Muscle layer of colon (tissue), 2 donors: Measurements from ENCODE around the gene KRTAP1-4.
"Not testable (repeated sequence)": the region's sequence is repeated elsewhere in the genome, so short reads cannot be mapped to it uniquely, and the experiment has no call there.

Source experiments
- H3K27ac ChIP-seq: one replicate; pipeline ENCODE4 v1.7.0; 2013; ENCODE audit warnings: low read depth, mild to moderate bottlenecking, low read length, moderate library complexity
- H3K27me3 ChIP-seq, 2 donors: one replicate each; pipeline ENCODE4 v1.7.0; 2013; ENCODE audit warnings: low read length in 2 of 2, mild to moderate bottlenecking in 2 of 2; ENCODE audit not compliant: insufficient read depth in 2 of 2, control insufficient read depth in 1 of 2
- H3K36me3 ChIP-seq: one replicate; pipeline ENCODE4 v1.7.0; 2013; ENCODE audit warnings: mild to moderate bottlenecking, low read length; ENCODE audit not compliant: insufficient read depth
- H3K4me1 ChIP-seq: one replicate; pipeline ENCODE4 v1.7.0; 2013; ENCODE audit warnings: mild to moderate bottlenecking, low read length; ENCODE audit not compliant: insufficient read depth
- H3K4me3 ChIP-seq, 2 donors: one replicate each; pipeline ENCODE4 v1.7.0; 2013; ENCODE audit warnings: low read length in 2 of 2, low read depth in 1 of 2, mild to moderate bottlenecking in 1 of 2, moderate library complexity in 1 of 2
- H3K9ac ChIP-seq: one replicate; pipeline ENCODE4 v1.7.0; 2013; ENCODE audit warnings: low read length
- H3K9me3 ChIP-seq: one replicate; pipeline ENCODE4 v1.7.0; 2013; ENCODE audit warnings: mild to moderate bottlenecking, low read length
- donor health status: abdominal sarcoma.
- donor health status: Adenocarcinoma of cecum.

KRTAP1-4 gene

DNA sequence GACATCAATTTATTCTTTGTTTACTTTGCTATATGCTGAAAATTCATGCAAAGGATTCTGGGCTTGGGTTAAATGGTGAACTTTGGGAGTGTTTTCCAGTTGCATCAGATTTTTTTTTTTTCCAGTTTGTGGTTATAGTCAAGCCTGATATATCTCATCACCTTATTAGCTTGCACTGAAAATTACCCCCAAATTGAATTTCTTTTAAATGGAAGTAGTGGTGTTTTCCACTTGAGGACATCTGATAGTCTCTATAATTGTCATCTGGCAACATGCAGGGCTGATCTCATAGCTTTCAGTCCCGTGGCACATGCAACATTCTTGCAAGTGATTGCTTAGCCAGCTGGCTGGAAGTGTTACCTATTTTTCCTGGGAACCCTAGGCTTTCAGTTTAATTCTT lies 16.4 kb downstream of the KRTAP1-4 start:
- Histone ChIP-seq H3K4me3 (no peak overlapping the region), H3K9me3 (no peaks in the 10 kb centered on the region), H3K27ac (no peak overlapping the region)

DNA sequence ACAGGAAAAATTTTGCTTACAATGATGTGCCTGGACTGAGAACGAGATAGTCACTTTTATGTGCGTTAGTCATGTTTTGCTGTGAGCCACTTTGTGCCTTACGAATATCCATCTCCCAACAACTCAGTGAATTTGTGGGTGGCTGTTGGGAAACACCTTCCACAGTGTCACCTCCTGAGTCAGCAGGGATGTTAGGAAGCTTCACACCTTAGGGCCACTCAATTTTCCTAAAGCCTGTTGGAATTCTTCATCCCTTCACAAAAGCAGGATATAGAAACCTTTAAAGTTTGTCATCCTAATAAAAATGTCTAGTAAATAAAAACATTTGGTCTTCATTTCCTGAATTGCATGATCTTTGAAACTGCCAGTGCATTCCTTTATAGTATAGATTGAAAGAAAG lies 16.8 kb downstream of the KRTAP1-4 start:
- Histone ChIP-seq H3K4me3 (no peak overlapping the region), H3K27me3 (peaks cover 0 to 3% of the 10 kb centered on the region in 2 donors), H3K9me3 (no peaks in the 10 kb centered on the region)

More for the DNA sequence above, 16.4 kb downstream of the KRTAP1-4 start:
- Histone ChIP-seq H3K36me3 (no peaks in the 10 kb centered on the region), H3K9ac (no peak overlapping the region), H3K27me3 (peaks cover 0 to 3% of the 10 kb centered on the region in 2 donors), H3K4me1 (no peaks in the 10 kb centered on the region)

GRCh38 chr17:41012326-41013120 lies 17.5 kb downstream of the KRTAP1-4 start:
- no peak overlapping the region for H3K9ac ChIP-seq
- no peak overlapping the region for H3K4me3 ChIP-seq
- H3K27me3 ChIP-seq: peaks cover 0 to 3% of the 10 kb centered on the region in 2 donors
- no peaks in the 10 kb centered on the region for H3K9me3 ChIP-seq
- H3K27ac ChIP-seq: no peak overlapping the region
- no peaks in the 10 kb centered on the region for H3K4me1 ChIP-seq
- H3K36me3 ChIP-seq: no peaks in the 10 kb centered on the region

More for the DNA sequence above, 16.8 kb downstream of the KRTAP1-4 start:
- H3K27ac ChIP-seq: no peak overlapping the region
- no peaks in the 10 kb centered on the region for H3K4me1 ChIP-seq
- H3K36me3 ChIP-seq: no peaks in the 10 kb centered on the region
- no peak overlapping the region for H3K9ac ChIP-seq

- peaks cover 0 to 3% of the 10 kb centered on the region in 2 donors for H3K27me3 ChIP-seq
- no peaks in the 10 kb centered on the region for H3K36me3 ChIP-seq
- no peaks in the 10 kb centered on the region for H3K4me1 ChIP-seq
- H3K4me3 ChIP-seq: no peak overlapping the region
- H3K9ac ChIP-seq: no peak overlapping the region
- no peaks in the 10 kb centered on the region for H3K9me3 ChIP-seq
- H3K27ac ChIP-seq: no peak overlapping the region
These were observed 19.6 kb downstream of the KRTAP1-4 start for GRCh38 chr17:41010441-41010840.

GRCh38 chr17:41009936-41010335 lies 20.1 kb downstream of the KRTAP1-4 start:
- H3K36me3 ChIP-seq: no peaks in the 10 kb centered on the region
- no peaks in the 10 kb centered on the region for H3K4me1 ChIP-seq
- no peak overlapping the region for H3K27ac ChIP-seq
- no peak overlapping the region for H3K9ac ChIP-seq
- H3K4me3 ChIP-seq: no peak overlapping the region
- peaks cover 0 to 3% of the 10 kb centered on the region in 2 donors for H3K27me3 ChIP-seq
- no peaks in the 10 kb centered on the region for H3K9me3 ChIP-seq

DNA sequence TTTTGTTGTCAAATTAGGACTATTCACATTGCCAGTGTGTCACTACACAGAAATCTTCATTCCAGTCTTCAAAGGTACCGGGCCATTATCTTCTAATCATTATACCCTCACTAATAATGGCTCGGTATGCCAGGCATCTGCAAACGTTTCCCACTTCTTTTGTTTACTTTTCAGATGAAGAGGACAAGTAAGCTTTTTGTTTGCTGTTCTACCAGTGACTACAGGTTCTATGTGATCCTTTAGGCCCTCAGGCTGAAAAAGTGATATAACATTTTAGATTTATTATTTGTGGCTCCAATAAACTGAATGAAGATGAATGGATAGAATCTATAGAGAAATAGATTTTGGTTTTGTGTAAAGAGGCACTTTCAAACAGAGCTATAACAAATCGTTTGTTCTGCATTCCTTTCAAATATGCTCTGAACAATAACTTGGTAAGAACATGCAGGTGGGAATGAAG lies 20.7 kb downstream of the KRTAP1-4 start:
- no peaks in the 10 kb centered on the region for H3K27me3 ChIP-seq
- no peaks in the 10 kb centered on the region for H3K36me3 ChIP-seq
- no peak overlapping the region for H3K9ac ChIP-seq
- H3K4me1 ChIP-seq: no peaks in the 10 kb centered on the region
- no peak overlapping the region for H3K4me3 ChIP-seq
- H3K27ac ChIP-seq: no peak overlapping the region
- H3K9me3 ChIP-seq: no peaks in the 10 kb centered on the region

DNA sequence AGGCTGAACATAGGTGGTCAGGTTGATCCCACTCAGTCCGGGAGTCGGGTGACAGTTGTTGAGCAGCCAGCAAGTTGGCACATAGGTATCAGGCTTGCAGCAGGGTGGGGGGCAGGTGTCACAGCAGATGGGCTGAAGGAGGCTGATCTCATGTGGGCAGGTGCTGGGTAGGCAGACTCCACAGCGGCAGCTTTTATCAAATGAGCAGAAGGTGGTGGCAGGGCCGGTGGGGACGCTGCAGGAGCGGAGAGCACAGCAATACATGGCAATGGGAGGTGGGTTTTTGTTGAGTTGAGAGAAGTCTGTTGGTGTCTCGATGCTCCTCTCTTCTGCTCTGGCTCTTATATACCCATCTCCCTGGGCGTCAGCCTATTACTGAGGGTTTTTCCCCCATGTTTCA lies 21.2 kb downstream of the KRTAP1-4 start, which contains the start of gene KRTAP3-1:
Gene KRTAP3-1, minus strand, starts transcription at position 318 of the 400 bp plus-strand sequence. Its CDS starts 54 bp downstream, at position 264.
- Histone ChIP-seq H3K4me3 (no peak within 1 kb of the TSS), H3K27ac (no peak within 1 kb of the TSS), H3K9me3 (no peaks in the 10 kb centered on the region), H3K4me1 (no peaks in the 10 kb centered on the region), H3K9ac (no peak within 1 kb of the TSS), H3K36me3 (no peaks in the 10 kb centered on the region), H3K27me3 (no peaks in the 10 kb centered on the region)

DNA sequence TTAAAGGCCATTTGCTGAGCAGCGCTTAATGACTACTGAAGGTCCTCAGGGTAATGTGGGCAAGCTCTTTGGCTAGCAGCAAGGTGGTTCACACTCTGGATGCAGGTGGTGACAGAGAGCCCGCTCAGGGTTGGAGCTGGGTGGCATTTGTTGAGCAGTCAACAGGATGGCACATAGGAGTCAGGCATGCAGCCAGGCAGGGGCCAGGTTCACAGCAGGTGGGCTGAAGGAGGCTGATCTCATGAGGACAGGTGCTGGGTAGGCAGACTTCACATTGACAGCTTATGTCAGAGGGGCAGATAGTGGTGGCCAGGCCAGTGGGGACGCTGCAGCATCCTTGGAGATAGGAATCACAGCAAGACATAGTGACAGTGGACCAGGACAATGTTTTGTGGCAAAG lies 25.6 kb downstream of the KRTAP1-4 start:
- Histone ChIP-seq H3K4me1 (no peaks in the 10 kb centered on the region), H3K27ac (no peak overlapping the region), H3K9me3 (no peaks in the 10 kb centered on the region), H3K4me3 (no peak overlapping the region), H3K27me3 (no peaks in the 10 kb centered on the region), H3K36me3 (no peaks in the 10 kb centered on the region), H3K9ac (no peak overlapping the region)

DNA sequence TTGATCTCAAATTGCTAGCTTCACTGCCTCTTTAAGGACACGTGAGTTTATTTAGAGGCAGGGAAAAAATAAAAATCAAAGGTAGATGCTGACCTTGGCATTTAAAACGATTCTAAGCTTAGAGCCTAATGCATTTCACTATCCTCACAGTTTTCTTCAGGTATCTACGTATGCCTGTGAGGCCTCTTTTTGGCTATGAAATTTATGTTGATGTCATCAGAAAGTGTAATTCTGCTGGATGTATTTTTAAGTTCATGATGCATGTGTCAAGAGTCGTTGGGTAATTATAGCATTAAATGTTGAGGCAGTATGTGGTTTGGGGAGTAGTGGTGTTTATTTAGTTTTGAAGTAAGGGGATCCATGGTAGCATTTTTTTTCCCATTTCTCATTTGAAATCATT lies 26.1 kb downstream of the KRTAP1-4 start:
- no peak overlapping the region for H3K4me3 ChIP-seq
- no peak overlapping the region for H3K9ac ChIP-seq
- H3K27ac ChIP-seq: no peak overlapping the region
- H3K27me3 ChIP-seq: no peaks in the 10 kb centered on the region
- H3K4me1 ChIP-seq: no peaks in the 10 kb centered on the region
- H3K36me3 ChIP-seq: no peaks in the 10 kb centered on the region
- no peaks in the 10 kb centered on the region for H3K9me3 ChIP-seq

DNA sequence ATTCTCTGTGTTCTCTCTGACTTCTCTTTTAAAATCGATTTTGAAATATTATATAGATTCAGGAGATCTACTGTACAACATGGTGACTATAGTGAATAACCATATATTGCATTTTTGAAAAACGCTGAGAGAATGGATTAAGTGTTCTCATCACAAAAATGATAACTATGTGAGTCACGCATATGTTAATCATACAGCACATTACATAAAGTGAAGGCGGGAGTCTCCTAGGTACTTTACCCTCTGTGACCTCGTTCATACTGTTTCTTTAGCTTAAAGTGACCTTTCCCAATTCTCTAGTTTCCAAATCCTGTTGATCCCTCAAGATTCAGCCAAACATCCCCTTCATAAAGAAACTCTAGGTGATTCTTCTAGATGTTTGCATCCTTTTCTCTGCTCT lies 27.2 kb downstream of the KRTAP1-4 start:
- Histone ChIP-seq H3K9ac (no peak overlapping the region), H3K36me3 (no peaks in the 10 kb centered on the region), H3K9me3 (no peaks in the 10 kb centered on the region), H3K4me3 (no peak overlapping the region), H3K27ac (no peak overlapping the region), H3K27me3 (no peaks in the 10 kb centered on the region), H3K4me1 (no peaks in the 10 kb centered on the region)

DNA sequence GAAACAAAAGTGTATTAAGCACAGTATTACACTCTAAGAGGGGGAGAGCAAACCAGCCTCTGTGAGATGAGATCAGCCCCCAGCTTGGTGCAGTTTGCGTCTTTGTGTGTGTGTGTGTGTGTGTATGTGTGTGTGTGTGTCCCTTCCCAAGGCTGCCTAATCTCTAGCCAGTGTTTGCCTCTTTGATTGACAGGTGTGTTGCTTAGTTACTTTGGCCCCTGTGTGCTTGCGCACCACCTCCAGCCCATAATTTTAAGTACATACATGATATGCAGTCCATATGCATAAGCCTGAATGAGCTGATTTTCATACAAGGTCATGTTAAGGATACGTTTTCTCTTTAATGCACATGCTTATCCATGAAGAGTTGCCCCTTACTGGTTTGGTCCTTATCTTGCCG lies 28.2 kb downstream of the KRTAP1-4 start:
- H3K4me1 ChIP-seq: no peaks in the 10 kb centered on the region
- no peaks in the 10 kb centered on the region for H3K9me3 ChIP-seq
- no peaks in the 10 kb centered on the region for H3K36me3 ChIP-seq

GRCh38 chr17:40999563-40999962 lies 30.4 kb downstream of the KRTAP1-4 start, which contains the start of gene KRTAP3-2:
Gene KRTAP3-2 (minus strand): TSS chr17:40999906. CDS start chr17:40999853, 53 bp downstream.
- not testable (repeated sequence) for H3K27me3 ChIP-seq, H3K4me1 ChIP-seq, H3K27ac ChIP-seq, H3K9ac ChIP-seq, H3K9me3 ChIP-seq, H3K36me3 ChIP-seq, H3K4me3 ChIP-seq

More for the DNA sequence above, 28.2 kb downstream of the KRTAP1-4 start:
- H3K4me3 ChIP-seq: no peak overlapping the region
- no peak overlapping the region for H3K9ac ChIP-seq
- H3K27ac ChIP-seq: no peak overlapping the region
- H3K27me3 ChIP-seq: no peaks in the 10 kb centered on the region
